Caco-2 (cell line): ENCODE data around the gene ST8SIA2. TPM values are rescaled to one million over a fixed set of nuclear protein-coding genes. Genes with fewer than 3 reads are reported as not detected.

Source experiments
- BruUV-seq: library from RNA; stranded (reverse); fragments of 400-500 nt; replicated peaks from 2 replicates; lab custom pipeline; 2021; lab: Mats Ljungman, UMichigan
- CTCF ChIA-PET: fragments of 300-600 bp; sonication (Branson Sonifier 250); formaldehyde crosslinking; loops from one replicate; lab custom pipeline; 2022; ENCODE audit warnings: antibody characterized with exemption; lab: Charles Lee
- POLR2A ChIA-PET: fragments of 300-600 bp; sonication (Branson Sonifier 250); formaldehyde crosslinking; loops from one replicate; lab custom pipeline; 2022; ENCODE audit warnings: antibody characterized with exemption; lab: Charles Lee
- DNase-seq, 2 experiments: peaks; one replicate each; pipeline versions ENCODE4 v3.0.0 to v3.0.0-alpha.2; 2020 to 2022
- H3K27me3 ChIP-seq: replicated peaks from 2 replicates; pipeline ENCODE4 v1.6.0; 2011; ENCODE audit warnings: low read length; ENCODE audit not compliant: control insufficient read depth, insufficient read depth
- H3K36me3 ChIP-seq: 2 replicates; pipeline ENCODE4 v1.5.1; 2011; ENCODE audit warnings: low read length; ENCODE audit not compliant: control insufficient read depth, insufficient read depth
- H3K4me1 ChIP-seq: fragments of 250-450 bp; sonication (Bioruptor Pico); 2 replicates; pipeline ENCODE4 v1.5.1; 2020; ENCODE audit warnings: mild to moderate bottlenecking
- H3K4me3 ChIP-seq: 2 replicates; pipeline ENCODE4 v1.5.1; 2011; ENCODE audit warnings: low read depth, mild to moderate bottlenecking, control low read depth, low read length
- H3K9me3 ChIP-seq: fragments of 250-450 bp; sonication (Bioruptor Pico); 2 replicates; pipeline ENCODE4 v1.5.1; 2020; ENCODE audit warnings: mild to moderate bottlenecking, moderate library complexity
- H3K27ac Mint-ChIP-seq: one replicate; pipeline ENCODE4 v1.8.0; 2022; ENCODE audit warnings: mixed read lengths; ENCODE audit not compliant: unreplicated experiment
- H3K27me3 Mint-ChIP-seq: one replicate; pipeline ENCODE4 v1.8.0; 2022; ENCODE audit warnings: mixed read lengths; ENCODE audit not compliant: insufficient read depth, unreplicated experiment
- H3K36me3 Mint-ChIP-seq: one replicate; pipeline ENCODE4 v1.8.0; 2022; ENCODE audit warnings: mild to moderate bottlenecking, mixed read lengths; ENCODE audit not compliant: insufficient read depth, unreplicated experiment
- H3K4me1 Mint-ChIP-seq: one replicate; pipeline ENCODE4 v1.8.0; 2022; ENCODE audit warnings: low read depth, mixed read lengths; ENCODE audit not compliant: unreplicated experiment
- H3K4me3 Mint-ChIP-seq: one replicate; pipeline ENCODE4 v1.8.0; 2022; ENCODE audit warnings: mild to moderate bottlenecking, moderate library complexity, mixed read lengths; ENCODE audit not compliant: unreplicated experiment
- H3K9me3 Mint-ChIP-seq: one replicate; pipeline ENCODE4 v1.8.0; 2022; ENCODE audit warnings: mixed read lengths; ENCODE audit not compliant: unreplicated experiment
- intact Hi-C: fragments of 100-400 bp; cut with micrococcal nuclease; formaldehyde crosslinking; loops from one replicate; pipeline ENCODE4 v1.10.0; 2022; ENCODE audit not compliant: unreplicated experiment
- total RNA-seq: library from RNA; stranded (reverse); gene quantifications from 2 replicates; pipeline ENCODE4 v1.2.3, GENCODE V29; 2022
- TF ChIP-seq, protein P1 (sequence below), 2 experiments: fragments of 200-600 bp in 1 of 2; IDR thresholded peaks; 1 replicate in 1 of 2; 2 replicates in 1 of 2; pipeline versions ENCODE4 v1.5.1 to v1.8.0; 2011 to 2022; ENCODE audit warnings: antibody characterized with exemption in 1 of 2, control low read depth in 1 of 2, inconsistent platforms in 1 of 2, low read depth in 1 of 2, low read length in 1 of 2, mild to moderate bottlenecking in 1 of 2, moderate library complexity in 1 of 2; ENCODE audit not compliant: insufficient read depth in 1 of 2, severe bottlenecking in 1 of 2, unreplicated experiment in 1 of 2

ST8SIA2 gene
- total RNA-seq, 1 experiment from 2014 or later, result not detected

DNA sequence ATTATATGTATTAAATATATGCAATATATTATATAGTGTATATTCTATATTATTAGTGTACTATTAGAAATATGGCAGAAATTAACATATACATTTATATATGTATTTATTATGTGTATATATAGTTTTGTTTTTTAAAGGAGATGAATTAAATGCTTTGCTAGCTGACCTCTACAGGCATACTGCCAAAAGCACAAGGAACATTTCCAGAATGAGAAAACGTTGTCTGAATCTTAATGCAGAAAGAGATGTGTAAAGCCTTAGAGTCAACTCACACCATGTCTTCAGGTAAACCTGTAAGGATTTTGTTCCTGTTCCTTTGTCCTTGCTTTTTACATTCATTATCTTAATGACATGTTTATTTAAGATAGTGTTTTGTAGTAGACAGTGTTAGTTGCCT, 111.9 kb downstream of the ST8SIA2 start:
- no peak overlapping the region for H3K4me3 ChIP-seq
- Mint-ChIP-seq H3K4me1 (peaks cover 6% of the 10 kb centered on the region), H3K27ac (no peak overlapping the region), H3K36me3 (no peaks in the 10 kb centered on the region), H3K4me3 (no peak overlapping the region), H3K9me3 (peaks cover 23% of the 10 kb centered on the region), H3K27me3 (peaks cover 10% of the 10 kb centered on the region)
- no peak for DNase-seq
- no peaks in the 10 kb centered on the region for H3K27me3 ChIP-seq
- H3K36me3 ChIP-seq, result no peaks in the 10 kb centered on the region
- ChIA-PET CTCF (no interaction called here), POLR2A (no interaction called here)
- H3K9me3 ChIP-seq, result no peaks in the 10 kb centered on the region; the same call in 1 of the 2 replicates
- H3K4me1 ChIP-seq, result peaks cover 11% of the 10 kb centered on the region
- BruUV-seq, result no TSS peak
- TF ChIP-seq, protein P1, sequence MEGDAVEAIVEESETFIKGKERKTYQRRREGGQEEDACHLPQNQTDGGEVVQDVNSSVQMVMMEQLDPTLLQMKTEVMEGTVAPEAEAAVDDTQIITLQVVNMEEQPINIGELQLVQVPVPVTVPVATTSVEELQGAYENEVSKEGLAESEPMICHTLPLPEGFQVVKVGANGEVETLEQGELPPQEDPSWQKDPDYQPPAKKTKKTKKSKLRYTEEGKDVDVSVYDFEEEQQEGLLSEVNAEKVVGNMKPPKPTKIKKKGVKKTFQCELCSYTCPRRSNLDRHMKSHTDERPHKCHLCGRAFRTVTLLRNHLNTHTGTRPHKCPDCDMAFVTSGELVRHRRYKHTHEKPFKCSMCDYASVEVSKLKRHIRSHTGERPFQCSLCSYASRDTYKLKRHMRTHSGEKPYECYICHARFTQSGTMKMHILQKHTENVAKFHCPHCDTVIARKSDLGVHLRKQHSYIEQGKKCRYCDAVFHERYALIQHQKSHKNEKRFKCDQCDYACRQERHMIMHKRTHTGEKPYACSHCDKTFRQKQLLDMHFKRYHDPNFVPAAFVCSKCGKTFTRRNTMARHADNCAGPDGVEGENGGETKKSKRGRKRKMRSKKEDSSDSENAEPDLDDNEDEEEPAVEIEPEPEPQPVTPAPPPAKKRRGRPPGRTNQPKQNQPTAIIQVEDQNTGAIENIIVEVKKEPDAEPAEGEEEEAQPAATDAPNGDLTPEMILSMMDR (IDR thresholded peaks at IDR 0.05; ENCODE audit: insufficient read depth in 1 of 2, low read depth in 1 of 2, low read length in 1 of 2, severe bottlenecking in 1 of 2, unreplicated experiment in 1 of 2), result no peak
- intact Hi-C loops, result no loop called here

DNA sequence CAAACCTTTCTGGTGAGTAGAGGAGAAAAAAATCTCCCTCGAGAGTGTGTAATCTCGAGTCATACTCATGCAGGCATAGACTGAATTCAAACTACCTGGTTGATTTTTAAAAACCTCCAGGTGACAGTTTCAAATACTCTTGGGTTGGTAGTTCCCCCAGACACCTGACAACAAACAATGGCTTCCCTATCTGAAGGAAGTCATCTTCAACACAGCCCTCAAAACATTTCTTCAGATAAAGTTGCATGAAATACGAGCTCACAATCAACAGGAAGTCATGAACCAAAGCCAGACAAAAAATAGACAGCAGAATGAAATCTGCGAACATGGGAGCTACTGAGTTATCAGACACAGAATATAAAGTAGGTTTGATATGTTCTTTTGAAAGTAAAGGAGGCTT, 112.8 kb downstream of the ST8SIA2 start:
- BruUV-seq, result no TSS peak
- H3K4me3 Mint-ChIP-seq, result no peak overlapping the region
- intact Hi-C loops, result no loop called here
- Histone ChIP-seq H3K27me3 (no peaks in the 10 kb centered on the region), H3K4me1 (peaks cover 14% of the 10 kb centered on the region), H3K9me3 (no peaks in the 10 kb centered on the region; the same call in 1 of the 2 replicates), H3K4me3 (no peak overlapping the region), H3K36me3 (no peaks in the 10 kb centered on the region)
- POLR2A ChIA-PET, result no interaction called here
- no peaks in the 10 kb centered on the region for H3K36me3 Mint-ChIP-seq
- H3K27ac Mint-ChIP-seq, result no peak overlapping the region
- peaks cover 25% of the 10 kb centered on the region for H3K9me3 Mint-ChIP-seq
- CTCF ChIA-PET, result no interaction called here
- H3K27me3 Mint-ChIP-seq, result peaks cover 7% of the 10 kb centered on the region
- H3K4me1 Mint-ChIP-seq, result peaks cover 6% of the 10 kb centered on the region
- TF ChIP-seq, protein P1 (IDR thresholded peaks at IDR 0.05; ENCODE audit: insufficient read depth in 1 of 2, low read depth in 1 of 2, low read length in 1 of 2, severe bottlenecking in 1 of 2, unreplicated experiment in 1 of 2), result no peak
- no peak for DNase-seq

DNA sequence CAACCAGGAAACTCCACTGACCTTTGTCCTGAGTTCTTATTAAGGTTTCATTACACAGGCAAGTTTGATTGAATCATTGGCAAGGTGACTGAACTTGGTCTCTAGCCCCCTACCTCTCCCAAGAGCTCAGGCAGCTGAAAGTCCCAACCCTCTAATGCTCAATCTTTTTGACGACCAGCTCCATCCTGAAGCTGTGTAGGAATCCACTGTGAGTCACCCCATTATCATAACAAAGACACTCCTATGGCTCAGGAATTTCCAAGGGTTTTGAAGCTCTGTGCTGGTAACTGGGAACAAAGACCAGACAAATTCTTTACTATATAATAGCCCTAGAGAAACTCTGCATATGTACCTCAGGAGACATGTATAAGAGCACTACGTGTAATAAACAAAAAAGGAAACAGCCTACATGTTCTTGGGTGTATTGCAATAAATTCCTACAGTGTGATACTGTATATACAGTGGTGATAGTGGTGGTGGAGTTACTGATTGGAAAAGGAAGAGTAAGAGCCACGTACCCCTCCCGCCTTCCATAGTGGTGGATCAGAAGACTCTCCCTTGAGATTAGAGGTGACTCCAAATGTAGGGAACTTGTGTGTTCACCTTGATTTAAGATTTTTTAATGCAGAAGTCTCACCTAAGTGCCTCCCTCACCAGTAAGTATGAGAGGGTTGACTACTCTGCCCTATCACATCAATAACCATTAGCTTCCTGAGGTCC, 116.6 kb downstream of the ST8SIA2 start:
- POLR2A ChIA-PET, result interaction anchor here (1.0 kb wide), 1 partner anchor 11 kb away, joined by 4 read pairs; no protein-coding TSS in a partner anchor
- peaks cover 43% of the 10 kb centered on the region for H3K9me3 Mint-ChIP-seq

More for the DNA sequence above, 116.6 kb downstream of the ST8SIA2 start:
- no peaks in the 10 kb centered on the region for H3K27me3 Mint-ChIP-seq
- intact Hi-C loops, result no loop called here
- H3K4me1 ChIP-seq, result peaks cover 14% of the 10 kb centered on the region
- H3K27me3 ChIP-seq, result no peaks in the 10 kb centered on the region
- H3K36me3 ChIP-seq, result no peaks in the 10 kb centered on the region
- no peak overlapping the region for H3K4me3 Mint-ChIP-seq
- peak in 1 of 2 experiments; percentile 18 for DNase-seq
- H3K4me3 ChIP-seq, result no peak overlapping the region
- CTCF ChIA-PET, result interaction anchor here (0.5 kb wide), 1 partner anchor 569 kb away, joined by 3 read pairs; no protein-coding TSS in a partner anchor
- H3K27ac Mint-ChIP-seq, result peak overlapping the region; percentile 52
- no TSS peak for BruUV-seq
- H3K36me3 Mint-ChIP-seq, result no peaks in the 10 kb centered on the region
- no peaks in the 10 kb centered on the region; the same call in 1 of the 2 replicates for H3K9me3 ChIP-seq
- peaks cover 6% of the 10 kb centered on the region for H3K4me1 Mint-ChIP-seq
- TF ChIP-seq, protein P1 (IDR thresholded peaks at IDR 0.05; ENCODE audit: insufficient read depth in 1 of 2, low read depth in 1 of 2, low read length in 1 of 2, severe bottlenecking in 1 of 2, unreplicated experiment in 1 of 2), result no peak
